ENCODE results near the gene FAHD2A.

Gene FAHD2A

DNA sequence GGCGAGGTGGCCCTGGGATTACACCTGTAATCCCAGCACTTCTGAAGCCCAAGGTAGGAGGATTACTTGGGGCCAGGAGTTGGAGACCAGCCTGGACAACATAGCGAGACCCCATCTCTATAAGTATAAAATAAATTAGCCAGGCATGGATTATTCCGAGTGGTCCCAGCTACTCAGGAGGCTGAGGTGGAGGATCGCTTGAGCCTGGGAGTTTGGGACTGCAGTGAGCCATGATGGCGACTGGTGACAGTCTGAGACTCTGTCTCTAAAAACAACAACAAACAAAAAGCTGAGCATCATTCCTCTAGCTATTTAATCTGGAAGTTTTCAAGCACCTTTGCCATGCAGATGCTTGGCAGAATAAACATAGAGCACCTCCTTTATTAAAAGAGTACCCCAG is 21.8 kb upstream of the FAHD2A start:
- H3K4me3 ChIP-seq (replicated peaks; ENCODE audit: low read depth, low read length): no peak overlapping the region
- TF ChIP-seq, protein P1, sequence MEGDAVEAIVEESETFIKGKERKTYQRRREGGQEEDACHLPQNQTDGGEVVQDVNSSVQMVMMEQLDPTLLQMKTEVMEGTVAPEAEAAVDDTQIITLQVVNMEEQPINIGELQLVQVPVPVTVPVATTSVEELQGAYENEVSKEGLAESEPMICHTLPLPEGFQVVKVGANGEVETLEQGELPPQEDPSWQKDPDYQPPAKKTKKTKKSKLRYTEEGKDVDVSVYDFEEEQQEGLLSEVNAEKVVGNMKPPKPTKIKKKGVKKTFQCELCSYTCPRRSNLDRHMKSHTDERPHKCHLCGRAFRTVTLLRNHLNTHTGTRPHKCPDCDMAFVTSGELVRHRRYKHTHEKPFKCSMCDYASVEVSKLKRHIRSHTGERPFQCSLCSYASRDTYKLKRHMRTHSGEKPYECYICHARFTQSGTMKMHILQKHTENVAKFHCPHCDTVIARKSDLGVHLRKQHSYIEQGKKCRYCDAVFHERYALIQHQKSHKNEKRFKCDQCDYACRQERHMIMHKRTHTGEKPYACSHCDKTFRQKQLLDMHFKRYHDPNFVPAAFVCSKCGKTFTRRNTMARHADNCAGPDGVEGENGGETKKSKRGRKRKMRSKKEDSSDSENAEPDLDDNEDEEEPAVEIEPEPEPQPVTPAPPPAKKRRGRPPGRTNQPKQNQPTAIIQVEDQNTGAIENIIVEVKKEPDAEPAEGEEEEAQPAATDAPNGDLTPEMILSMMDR (IDR thresholded peaks at IDR 0.05; ENCODE audit: low read depth, low read length, missing control alignments): no peak
- DNase-seq (ENCODE audit: extremely low read depth, low read depth): no peak

DNA sequence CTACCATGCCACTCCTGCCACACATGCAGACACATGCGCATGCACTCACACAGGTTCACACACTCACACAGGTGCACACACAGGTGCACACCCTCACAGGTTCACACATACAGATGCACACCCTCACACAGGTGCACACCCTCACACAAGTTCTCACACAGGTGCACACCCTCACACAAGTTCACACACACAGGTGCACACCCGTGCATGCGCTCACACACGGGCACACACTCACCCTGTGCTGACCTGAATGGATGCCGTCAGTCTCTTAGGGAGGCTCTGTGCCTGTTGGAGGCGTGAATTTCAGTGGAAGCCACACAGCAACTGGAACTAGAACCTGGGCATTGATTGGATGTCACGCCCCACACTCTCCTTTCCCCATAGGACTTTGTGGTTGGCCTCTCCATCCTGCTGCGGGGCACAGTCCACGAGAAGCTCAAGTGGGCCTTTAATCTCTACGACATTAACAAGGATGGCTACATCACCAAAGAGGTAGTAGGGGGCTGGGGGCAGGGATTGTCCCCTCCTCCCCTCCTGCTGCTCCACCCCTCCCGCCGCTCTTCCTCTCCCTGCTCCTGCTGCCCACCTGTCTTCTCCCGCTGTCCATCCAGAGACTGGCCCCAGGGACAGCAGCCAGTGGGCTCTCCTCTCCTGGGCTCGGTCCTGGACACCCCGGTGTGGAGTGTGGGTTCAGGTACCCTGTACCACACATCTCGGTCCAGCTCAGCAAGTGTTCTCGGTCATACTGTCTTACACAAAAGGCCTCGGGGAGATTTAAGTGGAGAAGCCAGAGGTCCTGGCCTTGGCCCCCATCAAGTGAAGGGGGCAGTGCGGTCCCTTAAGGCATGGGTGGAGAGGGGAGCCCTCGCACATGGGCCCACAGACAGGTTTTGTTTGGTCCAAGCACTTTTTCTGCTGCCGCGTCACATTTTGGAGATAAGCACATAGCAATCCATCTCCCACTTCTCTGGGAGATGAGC is 21.0 kb upstream of the FAHD2A start:
- no peak for DNase-seq (ENCODE audit: extremely low read depth, low read depth)
- TF ChIP-seq, protein P1 (IDR thresholded peaks at IDR 0.05; ENCODE audit: low read depth, low read length, missing control alignments): no peak
- H3K4me3 ChIP-seq (replicated peaks; ENCODE audit: low read depth, low read length): no peak overlapping the region

DNA sequence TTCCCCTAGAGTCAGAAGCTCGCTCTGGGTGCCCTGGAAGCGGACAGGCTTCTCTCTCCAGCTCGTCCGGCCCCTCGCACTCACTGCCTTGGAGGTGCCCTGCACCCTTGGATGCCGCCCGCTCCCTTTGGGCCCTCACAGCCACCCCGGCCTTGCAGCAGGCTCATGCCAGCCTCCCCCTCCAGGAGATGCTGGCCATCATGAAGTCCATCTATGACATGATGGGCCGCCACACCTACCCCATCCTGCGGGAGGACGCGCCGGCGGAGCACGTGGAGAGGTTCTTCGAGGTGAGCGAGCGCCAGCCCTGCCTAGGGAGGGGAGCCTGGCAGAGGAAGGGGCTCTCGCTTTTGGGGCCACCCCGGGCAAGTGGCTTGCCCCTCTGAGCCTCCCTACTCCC is 20.3 kb upstream of the FAHD2A start:
- TF ChIP-seq, protein P1 (IDR thresholded peaks at IDR 0.05; ENCODE audit: low read depth, low read length, missing control alignments): no peak
- DNase-seq (ENCODE audit: extremely low read depth, low read depth): no peak

DNA sequence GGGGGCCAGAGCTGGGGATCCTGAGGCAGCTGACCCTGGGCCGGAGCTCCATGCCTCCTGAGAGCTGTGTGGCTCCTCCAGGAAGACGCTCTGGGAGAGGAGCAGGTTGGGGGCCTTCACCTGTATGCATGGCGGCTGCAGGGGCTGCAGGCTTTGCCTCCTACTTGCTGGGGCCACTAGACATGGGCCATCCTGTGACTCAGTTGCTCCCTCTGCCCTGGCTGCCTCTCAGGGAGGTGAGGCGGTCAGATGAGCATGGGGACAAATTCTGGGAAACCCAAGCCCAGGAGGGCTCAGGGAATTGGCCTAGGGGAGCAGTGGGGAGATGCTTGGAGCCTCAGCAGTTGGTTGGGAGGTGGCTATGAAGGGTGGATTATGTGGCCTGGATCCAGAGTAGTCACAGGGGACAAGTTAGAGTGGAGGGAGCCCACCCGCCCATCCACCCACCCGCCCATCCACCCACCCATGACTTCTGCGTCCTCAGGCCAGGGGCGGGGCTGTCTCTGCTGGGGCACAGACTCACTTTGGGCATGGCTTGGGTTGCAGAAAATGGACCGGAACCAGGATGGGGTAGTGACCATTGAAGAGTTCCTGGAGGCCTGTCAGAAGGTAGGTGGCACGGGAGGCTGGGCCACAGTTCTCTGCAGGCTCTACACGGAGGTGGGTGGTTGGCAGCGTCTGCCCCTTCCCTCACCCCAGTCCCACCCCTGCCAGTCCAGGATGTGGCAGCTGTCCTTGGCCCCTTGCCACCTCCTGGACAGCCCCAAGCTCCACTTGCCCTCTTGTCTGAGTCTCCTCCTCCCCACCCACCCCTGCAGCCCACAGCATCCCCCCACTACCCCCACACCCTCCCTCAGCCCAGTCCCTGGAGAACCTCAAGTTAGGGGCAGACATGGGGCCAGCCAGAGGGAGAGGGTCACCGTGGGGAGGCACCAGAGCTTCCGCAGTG is 19.5 kb upstream of the FAHD2A start:
- DNase-seq (ENCODE audit: extremely low read depth, low read depth): no peak
- no peak overlapping the region for H3K4me3 ChIP-seq (replicated peaks; ENCODE audit: low read depth, low read length)
- TF ChIP-seq, protein P1 (IDR thresholded peaks at IDR 0.05; ENCODE audit: low read depth, low read length, missing control alignments): no peak

More for the DNA sequence above, 20.3 kb upstream of the FAHD2A start:
- no peak overlapping the region for H3K4me3 ChIP-seq (replicated peaks; ENCODE audit: low read depth, low read length)

DNA sequence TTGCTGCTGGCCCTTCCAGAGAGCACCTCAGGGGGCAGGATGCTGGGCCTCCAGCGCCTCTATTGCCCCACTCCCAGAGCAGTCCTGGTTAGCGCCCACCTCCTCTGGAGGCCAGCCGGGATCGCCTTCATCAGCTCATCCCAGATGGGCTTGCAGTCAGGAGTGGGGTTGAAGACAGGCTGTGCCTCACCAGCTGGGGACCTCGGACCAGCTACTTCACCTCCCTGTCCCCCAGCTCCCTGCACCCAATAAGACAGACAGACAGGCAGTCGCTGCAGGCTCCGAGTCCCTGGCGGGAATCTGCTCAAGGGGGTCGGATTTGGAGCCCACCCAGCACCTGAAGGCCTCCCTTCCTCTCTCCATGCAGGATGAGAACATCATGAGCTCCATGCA is 18.9 kb upstream of the FAHD2A start:
- no peak overlapping the region for H3K4me3 ChIP-seq (replicated peaks; ENCODE audit: low read depth, low read length)
- no peak for DNase-seq (ENCODE audit: extremely low read depth, low read depth)
- TF ChIP-seq, protein P1 (IDR thresholded peaks at IDR 0.05; ENCODE audit: low read depth, low read length, missing control alignments): no peak

DNA sequence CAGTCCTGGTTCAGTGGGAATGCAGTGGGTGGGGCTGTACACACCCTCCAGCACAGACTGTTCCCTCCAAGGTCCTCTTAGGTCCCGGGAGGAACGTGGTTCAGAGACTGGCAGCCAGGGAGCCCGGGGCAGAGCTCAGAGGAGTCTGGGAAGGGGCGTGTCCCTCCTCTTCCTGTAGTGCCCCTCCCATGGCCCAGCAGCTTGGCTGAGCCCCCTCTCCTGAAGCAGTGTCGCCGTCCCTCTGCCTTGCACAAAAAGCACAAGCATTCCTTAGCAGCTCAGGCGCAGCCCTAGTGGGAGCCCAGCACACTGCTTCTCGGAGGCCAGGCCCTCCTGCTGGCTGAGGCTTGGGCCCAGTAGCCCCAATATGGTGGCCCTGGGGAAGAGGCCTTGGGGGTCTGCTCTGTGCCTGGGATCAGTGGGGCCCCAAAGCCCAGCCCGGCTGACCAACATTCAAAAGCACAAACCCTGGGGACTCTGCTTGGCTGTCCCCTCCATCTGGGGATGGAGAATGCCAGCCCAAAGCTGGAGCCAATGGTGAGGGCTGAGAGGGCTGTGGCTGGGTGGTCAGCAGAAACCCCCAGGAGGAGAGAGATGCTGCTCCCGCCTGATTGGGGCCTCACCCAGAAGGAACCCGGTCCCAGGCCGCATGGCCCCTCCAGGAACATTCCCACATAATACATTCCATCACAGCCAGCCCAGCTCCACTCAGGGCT is 17.5 kb upstream of the FAHD2A start:
- no peak for DNase-seq (ENCODE audit: extremely low read depth, low read depth)
- H3K4me3 ChIP-seq (replicated peaks; ENCODE audit: low read depth, low read length): no peak overlapping the region
- TF ChIP-seq, protein P1 (IDR thresholded peaks at IDR 0.05; ENCODE audit: low read depth, low read length, missing control alignments): no peak

All from HFF-Myc (cell line).